Left ventricle myocardium superior (tissue), 1 donor: Measurements from ENCODE around the gene ARHGEF6. TPM values are rescaled to one million over a fixed set of nuclear protein-coding genes. Genes with fewer than 3 reads are reported as not detected.

Experiments
- ATAC-seq: fragments of 200-7000 bp; cut with Tn5 transposase; one replicate; pipeline ENCODE4 v1.9.1; 2020; ENCODE audit warnings: mild to moderate bottlenecking, moderate library complexity
- DNase-seq: peaks from one replicate; pipeline ENCODE4 v3.0.0-alpha.2; 2020
- intact Hi-C: fragments of 100-400 bp; cut with micrococcal nuclease; formaldehyde crosslinking; loops from one replicate; pipeline ENCODE4 v1.11.0; 2022
- total RNA-seq: library from RNA; stranded (reverse); fragmentation: NEBNext Ultra II Directional; extraction: Animal tissue kit (Norgen Biotek cat#: 25700); gene quantifications from one replicate; pipeline ENCODE4 v1.2.1, GENCODE V29; 2021
- donor health status: DM: no; HTN: yes; CAD: no; lungs with severe emphysema.

ARHGEF6 gene
- total RNA-seq, 1 donor from 2014 or later: 44.2 TPM

DNA sequence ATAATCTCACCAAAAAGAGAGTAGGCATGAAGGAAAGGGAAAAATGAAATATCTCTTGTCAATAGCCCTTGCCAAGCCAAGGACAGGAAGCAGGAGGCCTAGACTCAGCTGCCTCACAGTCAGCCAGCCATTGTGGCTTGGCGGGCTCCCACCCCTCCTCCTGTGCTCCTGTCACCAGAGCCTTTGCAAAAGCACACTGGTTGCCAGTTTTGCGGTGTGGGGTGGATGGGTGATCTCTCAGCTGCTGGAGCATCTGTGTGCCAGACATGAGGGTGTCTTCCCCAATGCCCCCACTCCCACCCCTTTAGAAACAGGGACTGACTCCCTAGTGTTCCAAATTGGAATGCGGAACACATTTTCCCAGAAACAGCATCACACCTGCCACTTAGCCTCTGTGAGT, 26.1 kb downstream of the ARHGEF6 start:
- intact Hi-C loops: no loop called here
- ATAC-seq (peak; percentile 88), DNase-seq (peak; percentile 59)

DNA sequence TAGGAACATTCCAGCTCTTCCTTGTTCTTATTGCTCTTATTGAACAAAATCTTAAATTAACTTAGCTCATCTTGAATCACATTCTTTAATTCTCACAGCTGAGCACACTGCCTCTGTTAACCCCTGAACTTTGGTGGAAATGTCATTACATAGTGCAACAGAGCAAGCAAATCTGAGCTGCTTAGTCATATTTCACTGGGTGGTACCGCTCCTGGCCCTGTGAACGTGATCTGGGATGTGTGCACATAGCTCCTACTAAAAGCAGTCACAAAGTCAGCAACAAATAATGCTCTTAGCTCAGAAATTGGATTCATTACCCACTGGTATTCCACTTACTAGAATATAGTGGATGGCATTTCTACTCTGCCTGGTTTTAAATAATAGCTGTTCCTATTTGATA, 27.9 kb downstream of the ARHGEF6 start:
- ATAC-seq (peak; percentile 50), DNase-seq (no peak)
- intact Hi-C loops: no loop called here

DNA sequence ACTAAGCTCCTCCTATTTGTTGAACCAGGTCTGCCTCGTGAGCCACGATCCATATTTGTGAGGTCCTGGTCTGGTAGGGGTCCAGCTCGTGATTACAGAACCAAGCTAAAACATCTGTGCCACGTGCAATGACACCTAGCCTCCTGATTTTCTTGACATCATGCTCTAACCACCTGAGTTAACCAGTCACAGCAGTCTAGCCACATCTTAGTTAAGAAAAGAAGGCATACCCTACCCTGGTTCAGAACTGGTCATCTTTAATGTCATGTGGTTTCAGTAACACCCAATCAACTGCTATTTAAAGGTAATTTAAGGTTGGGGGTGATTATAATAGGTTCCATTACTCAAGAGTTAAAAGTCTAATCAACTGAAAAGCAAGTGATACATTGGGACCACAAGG, 28.4 kb downstream of the ARHGEF6 start:
- DNase-seq (no peak), ATAC-seq (no peak)
- intact Hi-C loops: no loop called here

DNA sequence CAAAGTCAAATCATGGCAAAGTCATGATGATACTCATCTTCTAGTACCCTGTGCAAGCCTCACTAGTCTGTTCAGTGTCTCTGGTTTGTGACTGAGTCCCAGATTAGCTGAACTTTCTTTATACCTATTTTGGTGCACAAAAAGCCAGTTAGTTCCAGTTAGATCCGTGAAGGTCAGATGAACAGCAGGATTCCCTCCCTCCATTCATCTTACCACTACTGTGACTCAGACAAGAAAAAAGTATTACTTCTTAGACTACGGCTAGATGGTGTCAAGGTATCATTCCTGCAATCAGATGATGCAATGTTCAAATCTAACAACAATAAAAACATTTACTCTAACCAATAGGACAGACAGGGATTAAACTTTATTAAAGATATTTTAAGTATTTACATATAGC, 30.4 kb downstream of the ARHGEF6 start:
- DNase-seq (no peak), ATAC-seq (no peak)
- intact Hi-C loops: no loop called here

DNA sequence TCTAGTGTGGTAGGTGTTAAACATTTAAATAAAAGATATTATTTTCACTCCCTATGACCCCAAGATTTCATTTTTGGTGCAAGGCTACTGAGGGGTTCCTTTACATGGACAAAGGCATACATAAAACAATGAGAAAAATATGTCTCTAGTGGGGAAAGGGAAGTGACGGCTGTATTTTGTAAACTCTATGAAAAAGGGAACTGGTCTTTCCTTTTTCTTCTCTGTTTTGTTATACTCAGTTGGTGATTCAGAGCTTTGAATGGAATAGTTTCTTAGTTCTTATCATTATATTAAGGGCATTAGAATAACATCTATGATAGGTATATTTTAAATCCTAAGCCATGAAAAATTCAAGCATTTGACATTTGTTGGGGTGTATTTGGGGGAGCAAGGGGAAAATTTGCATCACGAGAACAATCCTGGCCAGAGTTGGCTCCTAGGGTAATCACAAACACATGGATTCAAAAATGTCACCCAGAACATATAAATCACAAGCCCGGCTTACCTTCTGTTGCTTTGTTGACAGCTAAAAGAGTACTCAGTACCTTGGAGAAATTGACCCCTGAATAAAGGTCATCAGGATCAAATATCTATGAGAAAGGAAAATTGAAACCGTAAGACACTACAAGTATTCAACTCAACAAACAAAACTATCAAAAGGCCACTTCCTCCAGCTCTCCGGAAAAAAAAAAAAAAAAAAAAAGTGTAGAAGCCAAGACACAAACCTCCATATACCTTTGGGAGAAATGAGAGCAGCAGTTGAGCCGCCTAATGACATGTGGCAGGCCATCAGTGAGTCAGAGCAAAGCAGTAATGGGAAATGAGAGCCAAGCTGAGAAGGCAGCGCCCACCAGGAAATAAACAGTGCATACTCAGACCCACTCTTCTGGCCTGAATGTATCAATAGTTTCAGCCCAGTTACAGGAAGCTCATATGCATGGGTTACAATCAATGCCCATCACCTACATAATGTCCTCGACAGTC, 33.4 kb downstream of the ARHGEF6 start:
- DNase-seq: no peak
- intact Hi-C loops: no loop called here
- ATAC-seq: peak; percentile 33

DNA sequence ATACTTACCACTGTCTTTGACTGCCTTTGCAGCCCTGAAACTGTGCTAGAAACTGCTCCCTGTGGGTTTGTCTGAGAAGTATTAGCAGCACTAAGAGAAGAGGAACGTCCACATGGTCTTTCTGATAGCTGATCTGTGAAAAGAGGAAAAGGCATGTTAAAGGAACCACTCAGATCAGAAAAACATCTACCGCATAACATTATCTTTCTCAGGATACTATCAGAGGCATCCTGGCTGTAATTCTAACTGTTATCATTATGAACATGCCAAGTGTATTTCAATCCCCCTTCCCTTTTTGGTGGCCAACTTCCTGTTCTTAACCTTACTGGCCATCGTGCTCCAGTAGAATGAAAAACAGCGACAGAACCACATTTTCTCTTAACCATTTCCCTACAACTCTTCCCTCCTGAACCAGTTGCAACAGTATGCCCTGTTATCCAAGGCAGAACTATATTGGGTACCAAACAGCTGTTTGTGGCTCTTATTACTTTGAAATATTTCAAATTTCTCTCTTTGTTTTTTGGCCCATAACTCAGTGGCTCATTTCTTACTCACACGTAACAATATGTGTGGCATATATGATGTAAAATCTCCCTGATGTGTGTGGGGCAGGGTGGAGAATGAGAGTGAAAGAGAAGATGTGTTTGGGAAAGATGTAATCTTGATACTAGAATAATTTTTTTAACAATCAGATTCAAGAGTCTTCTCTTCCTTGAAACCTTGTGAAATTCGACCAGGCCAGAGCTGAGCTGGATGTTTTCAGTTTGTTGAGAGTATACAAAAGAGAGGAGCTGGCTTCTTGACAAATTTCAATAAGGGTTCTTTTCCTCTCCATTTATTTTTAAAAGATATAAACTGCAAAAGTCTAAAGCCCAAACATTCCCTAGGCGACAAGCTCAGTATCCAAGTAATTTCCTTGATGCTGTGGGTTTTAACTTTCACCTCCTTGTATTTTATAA, 35.2 kb downstream of the ARHGEF6 start:
- intact Hi-C loops: no loop called here
- DNase-seq (no peak), ATAC-seq (no peak)

DNA sequence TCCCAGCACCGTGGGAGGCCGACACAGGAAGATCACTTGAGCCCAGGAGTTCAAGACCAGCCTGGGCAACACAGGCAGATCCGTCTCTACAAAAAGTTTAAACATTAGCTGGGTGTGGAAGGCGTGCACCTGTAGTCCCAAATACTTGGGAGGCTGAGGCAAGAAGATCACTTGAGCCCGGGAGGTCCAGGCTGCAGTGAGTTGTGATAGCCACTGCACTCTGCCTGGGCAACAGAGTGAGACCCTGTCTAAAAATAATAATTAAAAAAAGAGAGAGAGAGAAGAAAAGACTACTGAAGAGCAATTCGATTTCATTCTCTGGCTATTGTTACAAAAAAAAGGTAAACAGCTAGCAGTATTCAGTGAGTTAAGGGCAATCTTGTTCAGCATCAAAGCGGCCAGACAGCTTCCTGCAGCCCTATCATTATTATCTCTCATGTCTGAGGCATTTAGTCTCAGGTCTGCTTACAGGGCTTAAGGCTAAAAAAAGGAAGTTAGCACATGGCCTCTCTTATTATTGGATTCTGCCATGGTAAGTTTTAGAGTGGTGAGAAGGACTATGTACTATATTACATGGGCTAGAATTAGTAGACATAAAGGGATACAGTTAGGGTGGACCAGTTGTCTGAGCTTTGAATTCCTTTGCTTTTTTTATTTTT, 37.9 kb downstream of the ARHGEF6 start:
- ATAC-seq (no peak), DNase-seq (no peak)
- intact Hi-C loops: no loop called here

DNA sequence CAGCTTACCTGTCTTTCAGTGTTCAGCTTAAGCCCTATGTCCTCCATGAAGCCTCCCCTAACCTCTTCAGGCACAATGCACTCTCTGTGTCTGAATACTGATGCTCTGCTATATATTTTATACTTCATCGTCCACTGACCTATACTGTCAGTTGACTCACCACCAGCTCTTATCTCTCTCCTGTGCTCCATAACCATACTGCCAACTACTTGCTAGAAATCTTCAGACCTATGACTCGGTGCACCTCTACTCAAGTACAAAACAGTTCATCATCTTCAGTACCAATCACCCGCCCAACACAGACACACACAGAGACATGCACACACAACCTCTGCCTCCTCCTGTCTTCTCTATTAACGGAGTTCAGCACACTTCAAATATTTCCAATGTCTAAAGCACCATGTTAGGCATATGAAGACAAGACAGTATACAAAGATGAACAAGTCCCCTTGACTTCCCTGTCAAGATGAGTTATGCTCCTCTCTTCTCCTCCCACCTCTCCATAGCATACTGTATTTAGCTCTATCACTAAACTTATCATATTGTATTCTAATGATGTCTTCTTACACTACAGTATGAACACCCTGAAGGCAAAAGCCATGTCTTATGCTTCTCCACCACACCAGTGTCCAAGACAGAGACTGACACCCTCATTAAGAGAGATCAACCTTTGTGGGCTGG, 42.5 kb downstream of the ARHGEF6 start:
- no peak for DNase-seq
- intact Hi-C loops: no loop called here
- no peak for ATAC-seq

DNA sequence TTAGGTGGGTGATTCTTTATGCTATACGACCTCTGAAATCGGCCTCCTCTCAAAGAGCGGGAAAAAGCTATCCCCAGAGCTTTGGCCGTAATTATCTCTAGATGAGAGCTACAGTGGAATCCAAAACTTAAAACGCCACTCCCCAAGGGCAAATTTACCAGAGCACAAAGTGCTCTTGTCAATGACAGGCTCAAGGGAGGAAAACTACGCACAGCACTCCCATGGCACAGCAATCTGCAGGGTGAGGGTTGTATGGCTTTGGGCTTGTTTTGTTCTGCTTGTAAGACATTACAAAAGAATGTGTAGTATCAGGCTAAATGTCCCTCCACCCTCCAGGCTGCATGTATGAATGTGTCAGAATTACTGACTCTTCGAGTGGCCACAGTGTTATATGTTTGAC, 44.0 kb downstream of the ARHGEF6 start:
- DNase-seq (no peak), ATAC-seq (peak; percentile 80)
- intact Hi-C loops: no loop called here

DNA sequence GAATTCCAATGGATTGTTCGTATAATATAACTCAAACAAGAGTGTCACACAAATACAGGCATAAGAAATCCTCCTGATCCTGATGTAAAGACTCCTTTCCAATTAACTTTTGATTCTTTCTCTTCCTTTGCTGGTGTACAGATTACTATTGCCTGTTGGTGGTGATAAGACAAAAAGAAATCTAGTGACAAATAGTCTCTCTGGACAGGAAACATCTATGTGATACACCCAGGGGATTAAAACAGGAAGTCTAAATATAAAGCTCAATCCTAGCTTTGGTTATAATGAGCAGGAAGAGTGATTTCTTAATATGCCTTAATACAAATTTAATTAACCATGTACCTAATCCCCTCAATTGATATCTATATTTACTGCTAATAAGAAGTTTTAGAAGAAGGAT, 45.1 kb downstream of the ARHGEF6 start:
- intact Hi-C loops: no loop called here
- DNase-seq: no peak
- ATAC-seq: no peak

DNA sequence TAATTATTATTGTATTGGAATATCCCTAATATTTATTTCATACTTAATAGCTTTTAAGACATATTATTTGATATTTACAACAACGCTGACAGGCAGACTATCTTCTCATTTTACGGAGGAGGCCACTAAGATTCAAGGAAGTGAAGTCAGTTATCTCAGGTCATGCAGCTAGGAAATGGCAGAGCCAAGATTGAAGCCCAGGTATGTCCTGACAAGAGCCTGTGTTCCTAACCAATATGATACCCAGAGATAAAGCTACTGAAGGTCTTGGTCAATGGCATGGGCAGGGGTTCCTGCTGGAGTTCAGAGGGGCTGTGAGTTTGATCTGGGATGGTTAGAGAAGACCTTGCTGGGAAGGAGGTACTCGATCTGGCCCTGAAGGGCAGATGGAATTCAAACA, 47.1 kb downstream of the ARHGEF6 start:
- ATAC-seq (no peak), DNase-seq (no peak)
- intact Hi-C loops: no loop called here

DNA sequence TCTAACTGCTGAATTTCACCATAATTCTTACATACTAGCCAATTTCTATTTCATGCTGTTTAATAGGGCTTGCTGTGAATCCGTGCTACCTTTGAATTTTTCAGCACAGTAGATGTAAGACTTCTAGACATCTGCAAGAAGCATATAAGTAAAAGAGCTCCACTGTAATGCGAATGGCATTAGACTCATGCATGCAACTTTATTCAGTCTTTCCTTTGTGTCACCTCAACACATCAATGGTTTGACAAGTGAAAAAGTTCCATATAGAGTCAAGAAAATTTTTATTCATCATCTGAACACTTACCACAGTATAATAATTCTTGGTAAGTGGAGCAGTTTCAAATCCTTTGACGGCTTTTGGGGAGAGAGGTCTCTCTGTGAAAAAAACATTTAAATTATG, 48.9 kb downstream of the ARHGEF6 start:
- intact Hi-C loops: no loop called here
- DNase-seq: no peak
- no peak for ATAC-seq

DNA sequence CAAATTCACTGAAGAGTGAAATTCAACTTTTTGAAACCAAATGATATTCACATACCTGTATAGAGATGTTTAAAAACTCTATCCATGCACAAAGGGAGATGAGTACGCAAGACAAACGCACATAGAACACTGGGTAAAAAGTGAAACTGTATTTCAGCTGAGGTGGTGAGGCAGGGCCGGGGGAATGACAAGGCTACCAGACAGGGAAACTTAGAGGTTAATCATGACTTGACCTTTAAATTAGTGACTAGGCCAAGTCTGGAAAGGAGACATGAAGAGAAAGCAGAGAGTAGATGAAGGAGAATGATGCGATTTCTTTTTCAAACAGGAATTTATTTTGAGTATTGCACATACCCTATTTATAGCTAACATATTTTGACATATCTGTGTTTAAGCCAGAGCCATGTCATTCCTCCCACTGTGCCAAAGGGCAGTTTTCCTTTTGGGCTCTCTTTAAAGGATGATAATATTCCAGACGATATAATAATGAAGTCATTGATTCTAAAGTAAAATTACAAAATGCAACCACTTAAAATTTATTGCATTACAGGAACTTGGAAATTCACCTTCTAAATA, 49.4 kb downstream of the ARHGEF6 start:
- peak; percentile 81 for ATAC-seq
- intact Hi-C loops: no loop called here

DNA sequence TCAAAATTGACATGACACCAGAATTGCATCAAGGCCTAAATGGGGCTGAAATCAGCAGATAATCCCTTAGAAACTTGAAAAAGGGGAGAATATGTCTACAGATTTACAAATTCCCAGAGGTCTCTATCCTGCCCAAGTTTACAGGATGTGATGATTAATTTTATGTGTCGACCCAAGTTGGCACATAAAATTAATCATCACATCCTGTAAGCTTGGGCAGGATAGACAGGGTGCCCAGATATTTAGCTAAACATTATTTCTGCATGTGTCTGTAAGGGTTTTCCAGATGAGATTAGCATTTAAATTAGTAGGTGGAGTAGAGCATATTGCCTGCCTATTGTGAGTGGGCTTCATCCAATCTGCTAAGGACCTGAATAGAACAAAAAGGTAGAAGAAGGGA, 52.3 kb downstream of the ARHGEF6 start:
- DNase-seq (no peak), ATAC-seq (no peak)
- intact Hi-C loops: no loop called here

More for the DNA sequence above, 49.4 kb downstream of the ARHGEF6 start:
- DNase-seq: no peak

DNA sequence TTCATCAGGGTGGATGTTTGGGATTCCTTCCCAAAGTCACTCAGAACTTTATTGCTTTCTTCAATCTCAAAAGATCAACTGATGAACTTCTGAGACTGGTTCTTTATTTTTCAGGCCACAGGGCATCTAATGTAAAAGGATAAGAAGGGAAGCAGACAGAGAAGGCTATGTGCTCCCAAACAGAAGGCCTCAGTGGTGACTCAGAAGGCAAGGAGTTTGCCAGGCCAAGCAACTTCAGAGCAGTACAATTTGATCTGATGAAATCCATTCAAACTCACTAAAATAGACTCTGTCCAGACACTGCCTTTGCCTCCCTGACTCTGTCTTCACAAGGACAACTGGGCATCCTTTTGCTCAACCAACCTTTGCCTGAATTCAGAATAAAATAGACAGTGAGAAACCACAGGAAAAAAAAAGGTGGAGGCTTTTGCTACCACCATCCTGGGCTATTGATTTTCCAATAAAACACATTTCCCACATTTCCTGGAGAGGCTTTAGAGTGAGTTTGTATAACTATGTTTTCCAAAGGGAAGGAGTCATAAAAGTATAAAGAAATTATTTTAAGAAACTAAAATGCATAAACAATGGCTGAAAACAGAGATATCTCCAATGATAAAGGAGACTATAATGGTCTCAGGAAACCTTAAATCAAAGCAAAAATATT, 55.2 kb downstream of the ARHGEF6 start:
- intact Hi-C loops: no loop called here
- DNase-seq: no peak
- ATAC-seq: peak; percentile 91

DNA sequence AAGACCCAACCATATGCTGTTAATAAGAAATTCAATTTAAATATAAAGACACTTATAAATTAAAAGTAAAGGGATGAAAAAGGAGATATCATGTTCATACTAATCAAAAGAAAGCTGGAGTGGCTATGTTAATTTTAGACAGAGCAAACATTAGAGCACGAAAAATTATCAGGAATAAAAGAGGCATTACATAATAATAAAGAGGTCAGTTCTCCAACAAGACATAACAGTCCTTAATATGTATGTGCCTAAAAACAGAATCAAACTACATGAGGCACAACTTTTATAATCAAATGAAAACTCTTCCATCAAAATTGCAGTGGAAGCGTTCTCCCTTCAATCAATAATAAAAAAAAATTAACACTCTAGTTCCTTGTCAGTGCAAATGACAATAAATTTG, 62.6 kb downstream of the ARHGEF6 start:
- DNase-seq (no peak), ATAC-seq (no peak)
- intact Hi-C loops: no loop called here

DNA sequence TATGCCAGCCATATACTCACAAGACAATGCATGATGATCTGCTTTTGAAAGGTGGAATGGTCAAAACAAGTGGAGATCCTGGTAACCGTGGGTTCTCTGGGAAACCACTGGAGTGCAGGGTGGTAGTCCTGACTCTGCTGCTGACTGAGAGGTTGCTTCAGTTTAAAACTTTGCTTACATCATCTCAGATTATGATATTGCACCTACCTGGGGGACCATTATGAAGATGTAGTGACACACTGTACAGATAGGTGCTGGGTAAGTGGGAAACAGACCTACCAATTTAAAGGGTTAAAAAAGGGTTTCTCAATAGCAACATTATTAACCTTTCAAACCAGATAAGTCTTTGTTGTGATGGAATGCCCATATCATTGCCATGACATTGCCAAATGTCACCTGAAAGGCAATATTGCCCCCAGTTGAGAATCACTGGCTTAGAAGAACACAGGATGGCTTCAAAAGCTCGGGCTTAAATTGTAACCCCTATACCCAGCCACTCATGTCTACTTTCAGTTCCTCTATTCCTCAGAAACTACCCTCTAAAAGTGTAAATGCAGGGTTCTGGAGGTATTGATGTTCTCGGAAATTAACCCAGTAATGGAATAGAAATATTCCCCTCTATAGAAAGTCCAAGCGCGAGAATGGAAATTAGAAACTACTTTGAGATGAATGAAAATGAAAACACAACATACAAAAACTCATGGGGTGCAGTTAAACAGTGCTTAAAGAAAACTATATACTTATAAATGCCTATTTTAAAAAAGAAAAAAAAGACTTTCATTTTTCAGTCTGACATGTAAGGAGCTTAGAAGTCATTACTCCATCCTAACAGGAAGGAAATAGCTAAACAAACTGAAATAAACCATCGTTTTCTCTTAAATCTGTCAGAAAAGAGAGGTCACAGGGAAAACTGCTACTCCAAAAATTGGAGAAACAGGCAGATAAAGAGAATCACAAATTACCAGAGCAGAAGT, 65.8 kb downstream of the ARHGEF6 start:
- DNase-seq: no peak
- ATAC-seq: no peak
- intact Hi-C loops: no loop called here
